Fibroblast of upper back skin (primary cell): Measurements from ENCODE around the gene NPHP1.
"Not testable (repeated sequence)": the region's sequence is repeated elsewhere in the genome, so short reads cannot be mapped to it uniquely, and the experiment has no call there.

Experiments
- DNase-seq: peaks from one replicate; pipeline ENCODE4 v3.0.0-alpha.2; 2013

NPHP1 gene

DNA sequence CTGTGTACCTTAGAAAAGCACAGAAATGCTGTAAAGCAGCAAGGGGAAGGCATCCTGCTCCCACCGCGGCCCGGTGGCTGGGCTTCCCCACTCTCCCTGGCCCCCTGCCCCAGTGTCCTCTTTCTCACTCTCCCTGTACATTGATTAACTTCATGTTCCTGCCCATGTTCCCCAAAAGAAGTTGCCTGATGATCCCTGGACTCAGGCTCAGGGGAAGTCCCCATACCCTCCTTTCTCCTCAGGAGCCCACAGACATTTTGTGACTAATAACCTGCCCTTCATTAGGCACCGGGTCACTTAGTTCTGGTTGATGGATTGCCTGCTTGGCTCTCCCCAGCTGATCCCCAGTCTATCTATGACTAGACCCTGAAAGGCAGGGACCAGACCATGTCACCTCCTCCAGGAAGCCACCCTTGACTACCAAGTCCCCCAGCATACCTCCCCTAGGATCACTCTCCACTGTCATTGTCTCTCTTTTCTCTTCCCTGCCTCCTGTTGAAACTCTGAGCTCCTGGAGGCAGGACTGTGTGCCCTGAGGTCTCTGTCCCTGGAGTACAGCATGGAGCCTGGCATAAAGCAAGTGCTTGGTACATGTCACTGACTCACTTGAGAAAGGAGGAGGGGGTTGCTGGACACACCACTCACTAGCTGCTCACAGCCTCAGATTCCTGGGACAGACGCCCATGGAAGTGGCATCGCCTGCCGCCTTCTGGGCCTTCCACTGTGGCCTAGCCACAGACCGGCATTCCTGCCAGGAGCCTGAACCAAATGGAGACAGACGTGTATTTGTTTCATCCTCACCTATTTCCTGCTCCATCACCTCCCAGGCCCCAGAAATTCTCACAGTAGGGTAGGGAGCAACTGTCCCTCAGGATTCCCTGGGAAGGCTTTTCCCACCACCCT, 102.7 kb downstream of the NPHP1 start:
- peak; percentile 28 for DNase-seq

DNA sequence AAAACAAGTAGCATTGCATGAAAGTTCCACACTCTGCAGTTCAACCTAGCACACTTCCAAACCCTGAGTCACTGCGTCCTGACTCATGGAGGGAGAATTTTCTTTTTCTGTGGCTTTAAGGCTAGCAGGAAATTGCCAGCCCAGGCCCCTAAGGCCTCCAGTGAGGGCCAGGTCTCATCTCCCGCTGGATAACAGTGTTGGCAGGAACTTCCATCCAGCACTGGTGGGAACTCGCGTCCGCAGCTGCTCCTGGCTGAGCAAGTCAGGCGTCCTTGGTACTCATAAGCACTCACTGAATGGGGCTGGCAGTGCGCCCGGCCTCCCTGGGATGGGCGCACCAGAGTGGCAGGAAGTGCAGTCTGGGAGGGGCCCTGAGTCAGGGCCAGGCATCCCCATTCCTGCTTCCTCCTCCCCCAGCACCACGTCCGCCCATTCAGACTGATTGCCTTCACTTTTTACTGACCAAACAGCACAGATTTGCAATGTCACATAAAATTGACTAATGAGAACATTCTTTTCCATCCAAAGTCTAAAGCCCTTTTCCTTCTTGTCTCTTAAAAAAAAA, 103.5 kb downstream of the NPHP1 start:
- peak; percentile 100 for DNase-seq

DNA sequence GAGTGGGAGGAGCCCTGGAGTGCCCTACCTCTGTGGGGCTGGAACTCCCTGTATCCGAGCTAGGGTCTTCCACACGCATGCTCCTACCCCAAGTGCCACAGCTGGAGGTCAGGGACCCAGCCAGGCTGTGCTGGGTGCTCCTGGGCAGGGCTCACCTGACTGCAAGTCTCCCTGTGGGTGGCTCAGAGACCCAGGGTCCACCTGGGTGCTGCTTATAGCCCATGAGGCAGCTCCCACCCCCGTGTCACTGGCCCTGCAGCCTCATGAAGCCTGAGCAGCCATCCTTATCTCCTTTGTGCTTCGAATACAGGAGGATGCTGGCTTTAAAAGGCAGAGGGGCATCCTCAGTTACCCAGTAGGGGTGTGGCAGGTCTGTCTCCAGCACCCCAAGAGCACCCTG, 103.9 kb downstream of the NPHP1 start:
- not testable (repeated sequence) for DNase-seq

DNA sequence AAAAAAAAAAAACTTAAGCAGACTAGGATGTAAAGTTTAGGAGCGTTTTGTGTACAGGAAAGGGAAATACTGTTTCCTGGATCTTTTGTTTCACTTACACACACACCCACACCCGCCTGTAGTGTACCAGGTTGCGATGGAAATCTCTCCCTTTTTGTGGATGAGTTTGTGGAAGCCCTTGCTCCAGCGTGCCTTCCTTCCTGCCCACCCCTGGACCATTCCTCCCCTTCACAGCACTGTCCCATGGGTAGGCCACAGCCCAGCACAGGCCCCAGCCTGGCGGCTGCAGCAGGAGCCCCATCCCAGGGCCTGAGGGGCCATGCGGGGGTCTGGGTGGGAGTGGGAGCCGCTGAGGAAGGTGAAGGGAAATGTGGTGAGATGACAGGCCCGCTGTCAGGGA, 104.3 kb downstream of the NPHP1 start:
- no peak for DNase-seq

DNA sequence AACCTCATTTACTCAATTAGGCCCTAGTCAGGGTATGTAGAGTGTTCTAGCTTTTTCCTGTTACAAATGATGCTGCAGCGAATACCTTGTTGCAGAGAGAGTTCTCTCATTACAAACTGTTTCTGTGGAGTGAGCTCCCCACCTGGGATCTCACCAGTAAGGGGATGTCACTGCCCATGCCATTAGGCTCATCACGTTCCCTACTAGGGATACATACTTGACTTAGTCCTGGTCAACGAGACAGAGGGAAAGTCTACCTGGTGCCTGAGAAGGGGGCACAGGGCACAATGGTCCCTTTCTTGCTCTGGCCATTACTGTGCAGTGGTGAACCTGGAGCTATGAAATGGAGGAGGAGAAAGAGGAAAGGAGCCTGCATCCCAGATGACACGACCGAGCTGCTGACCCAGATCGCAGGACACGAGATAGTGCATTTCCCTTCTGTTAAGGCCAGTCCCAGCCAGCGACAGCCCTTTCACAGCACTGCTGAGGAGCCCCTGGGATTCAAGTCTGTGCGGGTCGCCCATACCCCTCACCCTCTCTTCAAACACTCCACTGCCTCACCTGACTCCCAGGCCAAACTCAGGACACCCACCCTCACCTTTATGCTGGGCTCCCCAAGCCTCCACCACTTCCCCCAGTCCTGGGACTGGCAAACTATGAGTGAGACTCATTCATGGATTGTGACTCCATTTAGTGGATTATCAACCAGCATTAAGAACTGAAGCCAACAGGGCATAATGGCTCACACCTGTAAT, 105.2 kb downstream of the NPHP1 start:
- no peak for DNase-seq

DNA sequence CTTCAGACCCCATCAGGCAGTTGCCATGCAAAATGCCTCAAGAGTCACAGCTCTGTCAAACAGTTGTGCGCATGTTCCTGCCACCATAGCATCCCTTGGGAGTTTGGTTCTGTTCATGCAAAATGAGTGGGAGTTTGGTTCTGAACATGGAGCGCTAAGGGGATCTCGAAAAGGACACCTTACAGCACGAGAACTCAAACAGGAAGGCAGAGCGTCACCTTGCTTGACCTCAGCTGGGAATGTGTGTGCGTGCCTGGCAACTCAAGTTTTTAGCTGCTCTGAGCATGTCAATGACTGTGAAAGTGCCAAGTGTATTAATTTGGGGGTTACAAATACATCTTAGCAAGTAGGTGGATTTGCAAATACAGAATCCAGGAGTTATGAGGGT, 105.8 kb downstream of the NPHP1 start:
- no peak for DNase-seq

DNA sequence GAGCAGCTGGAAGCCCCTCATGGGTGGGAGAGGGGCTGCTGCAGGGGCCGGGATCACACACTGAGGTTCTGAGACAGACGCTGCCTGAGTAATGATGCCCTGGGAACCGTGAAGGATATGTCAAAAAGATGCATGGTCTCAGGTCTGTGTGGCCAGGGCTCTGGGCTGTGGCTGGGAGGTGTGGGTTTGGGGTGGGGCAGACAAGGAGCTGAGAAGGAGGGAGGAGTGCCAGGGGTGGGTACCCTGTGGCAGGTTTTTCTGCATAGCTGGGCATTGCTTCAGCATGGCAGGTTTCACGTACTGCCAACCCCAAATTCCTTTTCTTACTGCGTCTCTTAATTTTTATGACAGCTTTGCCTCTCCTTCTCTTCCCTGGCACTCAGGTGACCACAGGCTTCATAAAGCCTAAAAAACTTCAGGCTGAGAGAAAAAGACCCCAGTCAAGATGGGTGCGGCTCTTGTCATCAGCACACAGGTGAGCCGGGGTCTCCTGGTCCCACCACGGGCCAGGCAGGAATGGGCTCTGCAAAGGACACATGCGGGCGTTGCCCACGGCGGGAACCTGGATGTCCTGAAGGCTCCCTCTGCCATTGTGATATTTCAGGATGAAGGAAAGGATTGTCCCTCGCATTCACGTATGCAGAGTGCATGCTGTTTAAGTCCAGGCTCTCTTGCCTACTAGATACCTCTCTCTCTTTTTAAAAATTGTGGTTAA, 107.2 kb downstream of the NPHP1 start:
- DNase-seq, result no peak

DNA sequence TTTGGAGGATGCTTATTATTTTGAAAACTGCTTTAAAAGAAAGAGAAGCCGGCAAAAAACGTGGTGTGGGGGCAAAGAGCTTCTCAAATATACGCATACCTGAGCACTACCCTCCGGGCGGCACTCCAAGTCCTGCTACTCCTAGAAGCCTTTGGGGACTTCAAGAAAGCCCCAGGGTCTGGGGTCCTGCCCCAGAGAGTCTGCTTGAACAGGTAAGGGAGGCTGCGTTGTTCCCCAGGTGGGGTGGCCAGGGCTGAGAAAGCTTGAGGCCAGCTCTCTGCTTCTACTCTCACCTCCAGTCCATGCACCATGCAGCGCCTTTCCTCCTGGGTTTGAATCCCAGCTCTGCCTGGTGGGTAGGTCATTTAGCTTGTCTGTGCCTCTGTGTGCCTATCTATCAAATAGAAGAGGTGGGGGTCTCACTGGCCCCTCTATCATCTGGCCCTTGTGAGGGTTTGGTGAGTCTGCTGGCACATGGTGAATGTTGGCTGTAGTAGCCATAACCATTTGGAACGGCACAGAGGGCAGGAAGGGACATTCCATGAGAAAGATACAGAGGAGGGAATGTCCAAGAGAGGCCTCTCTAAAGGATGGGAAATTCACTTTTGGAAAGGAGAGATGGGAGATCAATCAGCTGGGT, 108.7 kb downstream of the NPHP1 start:
- DNase-seq, result no peak

DNA sequence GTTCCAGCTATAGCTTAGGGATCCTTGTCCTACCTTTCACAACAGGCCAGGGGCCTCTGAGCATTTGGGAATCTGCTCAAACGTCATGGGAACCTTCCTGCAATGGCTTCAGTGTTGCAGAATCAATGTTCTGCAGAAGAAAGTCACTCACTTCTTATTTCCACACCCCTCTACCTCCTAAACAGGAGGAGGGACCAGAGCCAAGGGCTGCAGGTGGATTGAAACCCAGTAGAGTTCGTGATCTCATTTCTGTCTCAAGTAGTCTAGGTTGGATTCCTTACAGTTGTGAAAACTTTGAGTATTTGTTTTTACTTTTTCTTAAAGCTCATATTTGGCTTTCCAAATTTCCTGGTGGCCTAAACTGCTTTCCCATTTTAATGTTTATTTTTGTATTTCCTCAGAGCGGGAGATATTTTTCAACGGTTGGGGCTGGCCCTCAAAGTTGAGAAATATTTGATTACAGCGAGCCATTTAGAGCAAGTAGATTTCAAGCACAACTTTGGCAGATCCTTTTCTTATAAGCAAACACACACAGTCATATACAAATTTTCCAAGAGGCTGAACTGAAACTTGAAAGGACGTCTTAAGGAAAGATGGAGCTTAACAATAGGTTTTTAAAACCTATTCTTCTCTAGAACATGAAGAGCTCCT, 109.8 kb downstream of the NPHP1 start:
- DNase-seq, result not testable (repeated sequence)

DNA sequence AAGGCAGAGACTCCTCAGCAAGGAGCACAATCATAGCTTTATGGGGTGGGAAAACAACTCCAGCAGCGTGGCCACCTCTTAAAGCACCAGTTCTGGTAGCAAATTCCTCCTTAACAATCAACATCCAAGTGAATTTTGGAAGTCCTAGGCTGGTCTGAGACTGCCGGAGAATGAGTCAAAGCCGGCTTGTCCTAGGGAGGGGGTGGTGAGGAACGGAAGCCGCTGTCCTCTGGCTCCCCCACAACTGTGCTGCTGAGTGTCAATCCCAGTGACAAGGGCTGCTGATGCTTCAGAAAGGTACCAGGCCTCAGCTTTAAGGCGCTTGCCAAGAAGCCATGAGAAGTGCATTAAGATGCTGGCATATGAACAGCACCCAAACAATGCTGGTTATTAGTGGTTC, 110.9 kb downstream of the NPHP1 start:
- not testable (repeated sequence) for DNase-seq

DNA sequence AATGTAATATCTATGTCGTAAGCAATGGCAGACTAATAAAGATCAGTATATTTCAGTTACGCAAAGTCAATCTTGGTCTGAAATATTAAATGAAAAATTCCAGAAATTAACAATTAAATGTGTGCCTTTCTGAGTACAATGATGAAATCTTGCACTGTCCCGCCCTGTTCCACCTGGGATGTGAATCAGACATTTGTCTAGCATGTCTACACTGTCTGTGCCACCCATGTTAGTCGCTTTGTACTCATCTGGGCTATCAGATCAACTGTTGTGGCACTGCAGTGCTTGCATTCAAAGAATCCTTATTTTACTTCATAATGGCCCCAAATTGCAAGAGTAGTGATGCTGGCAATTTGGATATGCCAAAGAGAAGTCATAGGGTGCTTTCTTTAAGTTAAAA, 114.6 kb downstream of the NPHP1 start:
- DNase-seq, result not testable (repeated sequence)

DNA sequence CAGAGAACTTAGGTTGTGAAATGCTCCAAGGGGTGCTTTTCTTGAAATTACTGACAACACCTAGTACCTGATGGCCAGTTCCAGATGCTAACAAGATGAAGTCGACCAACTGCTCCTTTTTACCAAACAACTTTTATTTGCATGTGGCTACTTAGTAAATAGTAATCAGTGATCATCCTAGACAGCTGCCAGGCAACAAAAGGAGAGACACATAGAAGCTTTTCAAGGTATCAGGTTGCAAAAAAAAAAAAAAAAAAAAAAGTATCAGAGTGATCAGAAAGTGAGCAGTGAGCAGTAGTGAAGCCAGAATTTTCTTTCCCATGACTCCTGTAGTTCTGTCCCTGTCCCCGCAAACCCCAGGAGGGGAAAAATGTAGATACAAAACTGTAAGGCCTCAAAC, 121.1 kb downstream of the NPHP1 start:
- not testable (repeated sequence) for DNase-seq

DNA sequence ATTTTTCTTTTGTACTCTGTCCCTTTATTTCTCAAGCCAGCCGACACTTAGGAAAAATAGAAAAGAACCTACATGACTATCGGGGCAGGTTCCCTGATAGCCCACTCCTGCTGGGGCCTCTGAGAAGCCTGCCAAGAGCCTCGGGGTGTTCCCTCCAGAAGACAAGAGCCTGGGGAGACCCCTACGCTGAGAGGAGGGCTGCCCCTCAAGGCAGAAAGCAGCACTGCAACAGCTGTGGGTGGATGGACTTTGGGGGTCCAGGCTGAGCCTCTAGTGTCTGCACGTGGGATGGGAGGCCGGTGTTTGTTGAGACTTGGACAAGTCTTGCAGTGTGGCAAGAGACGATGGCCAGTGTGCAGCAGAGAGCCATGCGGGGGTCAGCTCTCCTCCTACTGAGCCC, 121.7 kb downstream of the NPHP1 start:
- DNase-seq, result not testable (repeated sequence)

DNA sequence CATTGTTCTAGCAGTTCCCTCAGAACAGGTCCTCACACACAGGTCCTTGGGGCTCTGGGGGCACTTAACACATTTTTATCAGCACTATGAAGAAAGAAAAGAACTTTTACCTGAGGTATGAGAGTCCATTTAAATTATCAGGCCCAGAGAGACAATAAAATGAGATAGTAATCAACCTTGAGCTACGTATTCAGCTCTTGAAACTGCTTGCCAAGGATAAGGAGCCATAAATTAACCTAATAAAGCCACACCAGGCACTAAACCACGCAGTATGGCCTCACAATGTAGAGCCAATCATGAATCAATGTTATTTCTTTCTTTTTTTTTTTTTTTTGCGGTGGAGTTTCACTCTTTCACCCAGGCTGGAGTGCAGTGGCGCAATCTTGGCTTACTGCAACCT, 126.7 kb downstream of the NPHP1 start:
- not testable (repeated sequence) for DNase-seq

DNA sequence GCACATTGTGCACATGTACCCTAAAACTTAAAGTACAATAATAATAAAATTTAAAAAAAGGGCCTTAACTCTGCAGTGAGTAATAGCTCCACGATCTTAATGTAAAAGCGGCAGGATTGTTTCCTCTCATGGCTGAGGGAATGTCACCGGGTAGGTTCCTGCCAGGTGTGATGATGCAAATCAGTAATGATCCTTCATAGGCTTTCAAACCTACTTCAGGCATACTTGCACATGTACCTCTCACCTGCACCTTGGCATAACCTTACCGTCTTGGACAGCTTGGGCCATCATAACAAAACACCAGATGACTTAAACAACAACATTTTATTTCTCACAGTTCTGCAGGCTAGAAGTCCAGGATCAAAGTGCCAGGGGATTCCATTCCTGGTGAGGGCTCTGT, 128.9 kb downstream of the NPHP1 start:
- not testable (repeated sequence) for DNase-seq
